Fibroblast of lung (primary cell): ENCODE results near the gene RADIL.

Experiments
- EZH2 ChIP-seq: IDR thresholded peaks from 2 replicates; pipeline ENCODE4 v1.5.1; 2012; ENCODE audit warnings: low read length, control low read depth, mild to moderate bottlenecking; ENCODE audit errors: missing control alignments
- TF ChIP-seq, protein P1 (sequence below), 2 donors: IDR thresholded peaks in 1 of 2; conservative IDR thresholded peaks in 1 of 2; 1 replicate in 1 of 2; 2 replicates in 1 of 2; pipeline ENCODE4 v1.5.1; 2011 to 2012; ENCODE audit warnings: low read length in 2 of 2, control low read depth in 1 of 2, inconsistent platforms in 1 of 2, low read depth in 1 of 2, mild to moderate bottlenecking in 1 of 2

DNA sequence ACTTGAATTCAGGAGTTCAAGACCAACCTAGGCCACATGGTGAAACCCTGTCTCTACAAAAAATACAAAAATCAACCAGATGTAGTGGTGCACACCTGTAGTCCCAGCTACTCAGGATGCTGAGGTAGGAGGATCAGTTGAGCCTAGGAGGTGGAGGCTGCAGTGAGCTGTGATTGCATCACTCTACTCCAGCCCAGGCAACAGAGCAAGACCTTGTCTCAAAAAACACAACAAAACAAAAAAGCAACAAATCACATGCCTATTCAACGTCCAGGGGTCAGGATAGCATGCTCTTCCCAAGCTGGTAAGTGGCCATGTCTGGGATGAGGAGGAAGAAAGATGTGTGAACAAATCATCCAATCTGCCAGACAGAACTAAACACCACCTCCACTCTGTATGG is 6.2 kb upstream of the RADIL start:
- TF ChIP-seq, protein P1, sequence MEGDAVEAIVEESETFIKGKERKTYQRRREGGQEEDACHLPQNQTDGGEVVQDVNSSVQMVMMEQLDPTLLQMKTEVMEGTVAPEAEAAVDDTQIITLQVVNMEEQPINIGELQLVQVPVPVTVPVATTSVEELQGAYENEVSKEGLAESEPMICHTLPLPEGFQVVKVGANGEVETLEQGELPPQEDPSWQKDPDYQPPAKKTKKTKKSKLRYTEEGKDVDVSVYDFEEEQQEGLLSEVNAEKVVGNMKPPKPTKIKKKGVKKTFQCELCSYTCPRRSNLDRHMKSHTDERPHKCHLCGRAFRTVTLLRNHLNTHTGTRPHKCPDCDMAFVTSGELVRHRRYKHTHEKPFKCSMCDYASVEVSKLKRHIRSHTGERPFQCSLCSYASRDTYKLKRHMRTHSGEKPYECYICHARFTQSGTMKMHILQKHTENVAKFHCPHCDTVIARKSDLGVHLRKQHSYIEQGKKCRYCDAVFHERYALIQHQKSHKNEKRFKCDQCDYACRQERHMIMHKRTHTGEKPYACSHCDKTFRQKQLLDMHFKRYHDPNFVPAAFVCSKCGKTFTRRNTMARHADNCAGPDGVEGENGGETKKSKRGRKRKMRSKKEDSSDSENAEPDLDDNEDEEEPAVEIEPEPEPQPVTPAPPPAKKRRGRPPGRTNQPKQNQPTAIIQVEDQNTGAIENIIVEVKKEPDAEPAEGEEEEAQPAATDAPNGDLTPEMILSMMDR (conservative IDR thresholded peaks at IDR 0.05 in 1 of 2, IDR thresholded peaks at IDR 0.05 in 1 of 2; ENCODE audit: low read depth in 1 of 2, low read length in 2 of 2), result no peak
- no peak for TF ChIP-seq EZH2
